H9 (cell line): ENCODE measurements around the gene FAM228B. TPM values are rescaled to one million over a fixed set of nuclear protein-coding genes. Genes with fewer than 3 reads are reported as not detected.

Source experiments
- DNase-seq: peaks from one replicate; pipeline ENCODE4 v3.0.0-alpha.2; 2017
- H2AFZ ChIP-seq: one replicate; pipeline ENCODE4 v1.6.1; 2013; ENCODE audit warnings: mild to moderate bottlenecking, low read length, control low read depth, moderate library complexity
- H2AK5ac ChIP-seq: 2 replicates; pipeline ENCODE4 v1.6.1; 2013; ENCODE audit warnings: low read length, control low read depth, mixed read lengths; ENCODE audit not compliant: insufficient read length
- H2BK120ac ChIP-seq: one replicate; pipeline ENCODE4 v1.6.1; 2013; ENCODE audit warnings: low read depth, mild to moderate bottlenecking, low read length, control low read depth, inconsistent platforms; ENCODE audit not compliant: poor library complexity, severe bottlenecking
- H2BK12ac ChIP-seq: 2 replicates; pipeline ENCODE4 v1.6.1; 2013; ENCODE audit warnings: low read length, control low read depth, mixed read lengths, low read depth; ENCODE audit not compliant: insufficient read length
- H2BK15ac ChIP-seq: 2 replicates; pipeline ENCODE4 v1.6.1; 2013; ENCODE audit warnings: low read depth, low read length, control low read depth
- H2BK20ac ChIP-seq: one replicate; pipeline ENCODE4 v1.6.1; 2013; ENCODE audit warnings: low read depth, mild to moderate bottlenecking, low read length, control low read depth, inconsistent platforms; ENCODE audit not compliant: poor library complexity, severe bottlenecking
- H2BK5ac ChIP-seq: 2 replicates; pipeline ENCODE4 v1.6.1; 2013; ENCODE audit warnings: low read length, control low read depth, mixed read lengths; ENCODE audit not compliant: insufficient read length
- H3K14ac ChIP-seq: 2 replicates; pipeline ENCODE4 v1.6.1; 2013; ENCODE audit warnings: low read length, control low read depth; ENCODE audit not compliant: insufficient read depth
- H3K18ac ChIP-seq: 2 replicates; pipeline ENCODE4 v1.6.1; 2013; ENCODE audit warnings: low read depth, mild to moderate bottlenecking, mixed read lengths, low read length, control low read depth; ENCODE audit not compliant: insufficient read length
- H3K23ac ChIP-seq: 2 replicates; pipeline ENCODE4 v1.6.1; 2013; ENCODE audit warnings: low read length, control low read depth, mixed read lengths, low read depth; ENCODE audit not compliant: insufficient read length
- H3K23me2 ChIP-seq: 2 replicates; pipeline ENCODE4 v1.6.1; 2013; ENCODE audit warnings: low read depth, mild to moderate bottlenecking, mixed read lengths, low read length, control low read depth; ENCODE audit not compliant: insufficient read length, poor library complexity, severe bottlenecking
- H3K27ac ChIP-seq: 2 replicates; pipeline ENCODE4 v1.5.1; 2013; ENCODE audit warnings: low read length, control low read depth, mixed read lengths, low read depth; ENCODE audit not compliant: insufficient read length
- H3K27me3 ChIP-seq: 2 replicates; pipeline ENCODE4 v1.6.1; 2013; ENCODE audit warnings: low read length, control low read depth, inconsistent platforms; ENCODE audit not compliant: insufficient read depth
- H3K4ac ChIP-seq: 2 replicates; pipeline ENCODE4 v1.6.1; 2013; ENCODE audit warnings: low read depth, mild to moderate bottlenecking, control low read depth, inconsistent platforms, low read length, moderate library complexity
- H3K4me1 ChIP-seq: 2 replicates; pipeline ENCODE4 v1.6.1; 2013; ENCODE audit warnings: low read length, control low read depth, inconsistent platforms; ENCODE audit not compliant: insufficient read depth
- H3K4me2 ChIP-seq: 2 replicates; pipeline ENCODE4 v1.6.1; 2013; ENCODE audit warnings: low read length, control low read depth, mixed read lengths; ENCODE audit not compliant: insufficient read length, insufficient read depth
- H3K56ac ChIP-seq: 2 replicates; pipeline ENCODE4 v1.6.1; 2013; ENCODE audit warnings: low read depth, mild to moderate bottlenecking, mixed read lengths, low read length, control low read depth; ENCODE audit not compliant: insufficient read length
- H3K79me1 ChIP-seq: 2 replicates; pipeline ENCODE4 v1.6.1; 2013; ENCODE audit warnings: low read depth, mild to moderate bottlenecking, moderate library complexity, low read length, control low read depth, inconsistent platforms; ENCODE audit not compliant: insufficient read depth, poor library complexity, severe bottlenecking
- H3K79me2 ChIP-seq: 2 replicates; pipeline ENCODE4 v1.6.1; 2013; ENCODE audit warnings: low read length, control low read depth, inconsistent platforms; ENCODE audit not compliant: insufficient read depth
- H3K9ac ChIP-seq: 2 replicates; pipeline ENCODE4 v1.6.1; 2013; ENCODE audit warnings: low read length, control low read depth, mixed read lengths; ENCODE audit not compliant: insufficient read length; ENCODE audit errors: extremely low read depth
- H3K9me3 ChIP-seq: one replicate; pipeline ENCODE4 v1.6.1; 2013; ENCODE audit warnings: low read depth, low read length, inconsistent platforms; ENCODE audit not compliant: control insufficient read depth
- H3T11ph ChIP-seq: one replicate; pipeline ENCODE4 v1.6.1; 2013; ENCODE audit warnings: mild to moderate bottlenecking, low read length, control low read depth, inconsistent platforms
- H4K20me1 ChIP-seq: one replicate; pipeline ENCODE4 v1.6.1; 2013; ENCODE audit not compliant: control insufficient read depth, insufficient read length, insufficient read depth
- H4K5ac ChIP-seq: 2 replicates; pipeline ENCODE4 v1.6.1; 2013; ENCODE audit warnings: low read depth, mild to moderate bottlenecking, mixed read lengths, low read length, control low read depth; ENCODE audit not compliant: insufficient read length
- H4K8ac ChIP-seq: replicated peaks from 2 replicates; pipeline ENCODE4 v1.6.1; 2013; ENCODE audit warnings: low read length, control low read depth, mixed read lengths, low read depth; ENCODE audit not compliant: insufficient read length
- H4K91ac ChIP-seq: 2 replicates; pipeline ENCODE4 v1.6.1; 2013; ENCODE audit warnings: low read depth, mild to moderate bottlenecking, moderate library complexity, mixed read lengths, low read length, control low read depth; ENCODE audit not compliant: insufficient read length
- H3K27ac Mint-ChIP-seq, 3 experiments: 2 replicates in 2 of 3; 3 replicates in 1 of 3; pipeline ENCODE4 v1.8.0; 2020 to 2021; ENCODE audit warnings: mixed read lengths in 3 of 3, mild to moderate bottlenecking in 1 of 3, moderate library complexity in 1 of 3
- H3K27me3 Mint-ChIP-seq: 2 replicates; pipeline ENCODE4 v1.8.0; 2021; ENCODE audit warnings: low read depth, mild to moderate bottlenecking, moderate library complexity, mixed read lengths
- H3K36me3 Mint-ChIP-seq, 3 experiments: 2 replicates in 2 of 3; 3 replicates in 1 of 3; pipeline ENCODE4 v1.8.0; 2020 to 2021; ENCODE audit warnings: low read depth in 3 of 3, mixed read lengths in 3 of 3; ENCODE audit not compliant: insufficient read depth in 1 of 3
- H3K4me1 Mint-ChIP-seq, 2 experiments: 2 replicates each; pipeline ENCODE4 v1.8.0; 2020; ENCODE audit warnings: mixed read lengths in 2 of 2
- H3K4me3 Mint-ChIP-seq, 2 experiments: 2 replicates in 1 of 2; 3 replicates in 1 of 2; pipeline ENCODE4 v1.8.0; 2020 to 2021; ENCODE audit warnings: mild to moderate bottlenecking in 2 of 2, mixed read lengths in 2 of 2, moderate library complexity in 1 of 2
- H3K9me3 Mint-ChIP-seq, 2 experiments: 2 replicates in 1 of 2; 3 replicates in 1 of 2; pipeline ENCODE4 v1.8.0; 2020; ENCODE audit warnings: mild to moderate bottlenecking in 2 of 2, mixed read lengths in 2 of 2, moderate library complexity in 1 of 2
- CTCF ChIP-seq: fragments of 200-600 bp; sonication (generic); conservative IDR thresholded peaks from 3 replicates; pipeline ENCODE4 v1.8.0; 2021; ENCODE audit warnings: antibody characterized with exemption, mild to moderate bottlenecking
- WGBS: extraction: QIAGEN DNeasy Blood & Tissue Kit; methylation state at CpG from one replicate; pipeline ENCODE4 v1.1.7; 2013; ENCODE audit warnings: missing lambda C conversion rate, low lambda C conversion rate, mixed read lengths; ENCODE audit not compliant: insufficient read length; ENCODE audit errors: extremely low coverage; 5-methylcytosine and 5-hydroxymethylcytosine counted together
- total RNA-seq: library from RNA; stranded (reverse); gene quantifications from 2 replicates; pipeline ENCODE4 v1.2.1, GENCODE V29; 2021

The FAM228B gene
- total RNA-seq, 1 experiment from 2014 or later, result 6.5 TPM

GRCh38 chr2:24211408-24211807 lies 88.1 kb downstream of the FAM228B start:
- no peak overlapping the region for H3K4me2 ChIP-seq
- H3K27me3 ChIP-seq, result no peaks in the 10 kb centered on the region
- H2BK12ac ChIP-seq, result no peak overlapping the region
- H4K20me1 ChIP-seq, result no peaks in the 10 kb centered on the region
- H3K9me3 ChIP-seq, result no peaks in the 10 kb centered on the region
- no peak for DNase-seq
- H2AK5ac ChIP-seq, result no peak overlapping the region
- H3K4me1 ChIP-seq, result no peaks in the 10 kb centered on the region
- no peak overlapping the region for H3K4ac ChIP-seq
- H2BK120ac ChIP-seq, result no peak overlapping the region
- no peaks in the 10 kb centered on the region for H3K79me2 ChIP-seq
- no peak overlapping the region for H2AFZ ChIP-seq
- H3T11ph ChIP-seq, result no peak overlapping the region
- Mint-ChIP-seq H3K36me3 (peaks cover 0 to 8% (median 0%) of the 10 kb centered on the region in 3 experiments; a peak in 4 of 7 replicates), H3K4me1 (peaks cover 0 to 4% of the 10 kb centered on the region in 2 experiments; a peak in 2 of 4 replicates), H3K27me3 (no peaks in the 10 kb centered on the region; the same call in 1 of the 2 replicates), H3K27ac (no peak overlapping the region), H3K9me3 (no peaks in the 10 kb centered on the region; a peak in 1 of 5 replicates), H3K4me3 (no peak overlapping the region)
- H2BK15ac ChIP-seq, result no peak overlapping the region
- H3K23ac ChIP-seq, result no peak overlapping the region
- no peaks in the 10 kb centered on the region for H3K79me1 ChIP-seq
- no peak overlapping the region for H3K18ac ChIP-seq
- H3K9ac ChIP-seq, result no peak overlapping the region
- H4K5ac ChIP-seq, result no peak overlapping the region
- no peak overlapping the region for H3K27ac ChIP-seq
- no peak overlapping the region for H3K14ac ChIP-seq
- H4K8ac ChIP-seq, result no peak overlapping the region
- no peaks in the 10 kb centered on the region for H3K23me2 ChIP-seq
- WGBS, result no CpG with 5 or more reads among the region's 7 CpGs
- no peak overlapping the region for H2BK20ac ChIP-seq
- H2BK5ac ChIP-seq, result no peak overlapping the region
- TF ChIP-seq CTCF, result no peak
- no peak overlapping the region for H4K91ac ChIP-seq
- no peak overlapping the region for H3K56ac ChIP-seq
